ENCODE data around the gene CCDC148. TPM values are rescaled to one million over a fixed set of nuclear protein-coding genes. Genes with fewer than 3 reads are reported as not detected.

CCDC148 gene
- total RNA-seq, 1 donor from 2014 or later: 3.1 TPM

GRCh38 chr2:158395166-158395565 lies 61.4 kb downstream of the CCDC148 start:
- Mint-ChIP-seq H3K4me3 (no peak overlapping the region), H3K27me3 (no peaks in the 10 kb centered on the region), H3K4me1 (ENCODE audit: unreplicated experiment) (peaks cover 5% of the 10 kb centered on the region), H3K9me3 (no peaks in the 10 kb centered on the region), H3K27ac (no peak overlapping the region), H3K36me3 (no peaks in the 10 kb centered on the region)
- no peak for DNase-seq (ENCODE audit: extremely low spot score, unreplicated experiment)
- no peak for TF ChIP-seq CTCF (conservative IDR thresholded peaks at IDR 0.05)

GRCh38 chr2:158394453-158394852 lies 62.1 kb downstream of the CCDC148 start:
- no peak overlapping the region for H3K27ac Mint-ChIP-seq
- DNase-seq (ENCODE audit: extremely low spot score, unreplicated experiment): no peak

GRCh38 chr2:158393886-158394285 lies 62.7 kb downstream of the CCDC148 start:
- H3K27me3 Mint-ChIP-seq: no peaks in the 10 kb centered on the region
- peaks cover 5% of the 10 kb centered on the region for H3K4me1 Mint-ChIP-seq (ENCODE audit: unreplicated experiment)
- no peaks in the 10 kb centered on the region for H3K9me3 Mint-ChIP-seq
- no peak overlapping the region for H3K4me3 Mint-ChIP-seq
- no peak overlapping the region for H3K27ac Mint-ChIP-seq
- no peaks in the 10 kb centered on the region for H3K36me3 Mint-ChIP-seq
- no peak for TF ChIP-seq CTCF (conservative IDR thresholded peaks at IDR 0.05)
- DNase-seq (ENCODE audit: extremely low spot score, unreplicated experiment): no peak

More at GRCh38 chr2:158394453-158394852, 62.1 kb downstream of the CCDC148 start:
- no peaks in the 10 kb centered on the region for H3K9me3 Mint-ChIP-seq
- TF ChIP-seq CTCF (conservative IDR thresholded peaks at IDR 0.05): no peak
- H3K4me1 Mint-ChIP-seq (ENCODE audit: unreplicated experiment): peaks cover 5% of the 10 kb centered on the region
- H3K36me3 Mint-ChIP-seq: no peaks in the 10 kb centered on the region
- H3K4me3 Mint-ChIP-seq: no peak overlapping the region
- no peaks in the 10 kb centered on the region for H3K27me3 Mint-ChIP-seq

- TF ChIP-seq CTCF (conservative IDR thresholded peaks at IDR 0.05): no peak
- Mint-ChIP-seq H3K4me1 (ENCODE audit: unreplicated experiment) (peaks cover 5% of the 10 kb centered on the region), H3K36me3 (no peaks in the 10 kb centered on the region), H3K27me3 (no peaks in the 10 kb centered on the region), H3K27ac (no peak overlapping the region), H3K4me3 (no peak overlapping the region), H3K9me3 (no peaks in the 10 kb centered on the region)
- no peak for DNase-seq (ENCODE audit: extremely low spot score, unreplicated experiment)
These were observed 63.9 kb downstream of the CCDC148 start for GRCh38 chr2:158392687-158393086.

DNA sequence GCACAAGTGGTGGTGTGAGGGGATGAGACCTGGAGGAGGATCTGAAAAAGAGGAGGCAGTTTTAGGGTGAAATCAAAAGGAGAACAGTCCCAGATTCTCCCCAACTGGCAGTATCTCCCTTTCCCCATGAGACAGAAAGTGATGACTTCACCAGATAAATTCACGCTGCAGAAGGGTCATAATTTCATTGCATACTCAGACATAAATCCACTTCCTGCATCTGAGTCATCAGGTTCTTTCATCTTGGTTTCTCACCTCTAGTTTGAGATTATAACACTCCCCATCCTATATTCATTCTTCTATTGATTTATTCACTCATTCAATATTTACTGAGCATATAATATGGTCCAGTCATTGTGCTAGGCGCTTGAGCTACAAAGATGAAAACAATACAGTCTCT lies 64.7 kb downstream of the CCDC148 start:
- Mint-ChIP-seq H3K27me3 (no peaks in the 10 kb centered on the region), H3K4me3 (no peak overlapping the region), H3K27ac (no peak overlapping the region), H3K4me1 (ENCODE audit: unreplicated experiment) (peaks cover 5% of the 10 kb centered on the region), H3K36me3 (no peaks in the 10 kb centered on the region), H3K9me3 (no peaks in the 10 kb centered on the region)
- TF ChIP-seq CTCF (conservative IDR thresholded peaks at IDR 0.05): no peak
- DNase-seq (ENCODE audit: extremely low spot score, unreplicated experiment): no peak

- H3K4me1 Mint-ChIP-seq (ENCODE audit: unreplicated experiment): peaks cover 5% of the 10 kb centered on the region
- no peak for TF ChIP-seq CTCF (conservative IDR thresholded peaks at IDR 0.05)
- no peaks in the 10 kb centered on the region for H3K9me3 Mint-ChIP-seq
- no peaks in the 10 kb centered on the region for H3K36me3 Mint-ChIP-seq
- no peaks in the 10 kb centered on the region for H3K27me3 Mint-ChIP-seq
- H3K27ac Mint-ChIP-seq: no peak overlapping the region
- DNase-seq (ENCODE audit: extremely low spot score, unreplicated experiment): no peak
- no peak overlapping the region for H3K4me3 Mint-ChIP-seq
These were observed 65.2 kb downstream of the CCDC148 start for GRCh38 chr2:158391361-158391760.

All from type B pancreatic cell (in vitro differentiated cells).